Measurements from ENCODE around the gene OR4F15. TPM values are rescaled to one million over a fixed set of nuclear protein-coding genes. Genes with fewer than 3 reads are reported as not detected.
"Not testable (repeated sequence)": the region's sequence is repeated elsewhere in the genome, so short reads cannot be mapped to it uniquely, and the experiment has no call there.

OR4F15 gene
- total RNA-seq, 1 donor: not detected

- no peak overlapping the region for H3K4me3 ChIP-seq (ENCODE audit: low read depth, low read length)
- DNase-seq (ENCODE audit: low read depth): no peak
- no peak for TF ChIP-seq CTCF (IDR thresholded peaks at IDR 0.05; ENCODE audit: insufficient read depth, low read depth, low read length)
Measured at GRCh38 chr15:101781928-101782327, 30.1 kb upstream of the OR4F15 start.

GRCh38 chr15:101784644-101785043 lies 27.4 kb upstream of the OR4F15 start:
- TF ChIP-seq CTCF (IDR thresholded peaks at IDR 0.05; ENCODE audit: insufficient read depth, low read depth, low read length): no peak
- no peak overlapping the region for H3K4me3 ChIP-seq (ENCODE audit: low read depth, low read length)
- no peak for DNase-seq (ENCODE audit: low read depth)

- not testable (repeated sequence) for H3K4me3 ChIP-seq (ENCODE audit: low read depth, low read length); DNase-seq (ENCODE audit: low read depth)
Measured at GRCh38 chr15:101786422-101786821, 25.6 kb upstream of the OR4F15 start.

- not testable (repeated sequence) for DNase-seq (ENCODE audit: low read depth); H3K4me3 ChIP-seq (ENCODE audit: low read depth, low read length)
Measured at GRCh38 chr15:101788001-101788400, 24.0 kb upstream of the OR4F15 start.

GRCh38 chr15:101788503-101789269 lies 23.3 kb upstream of the OR4F15 start:
- not testable (repeated sequence) for DNase-seq (ENCODE audit: low read depth); H3K4me3 ChIP-seq (ENCODE audit: low read depth, low read length)

GRCh38 chr15:101790748-101791147 lies 21.3 kb upstream of the OR4F15 start:
- not testable (repeated sequence) for DNase-seq (ENCODE audit: low read depth); H3K4me3 ChIP-seq (ENCODE audit: low read depth, low read length)

GRCh38 chr15:101793981-101794380 lies 18.0 kb upstream of the OR4F15 start:
- not testable (repeated sequence) for DNase-seq (ENCODE audit: low read depth); H3K4me3 ChIP-seq (ENCODE audit: low read depth, low read length)

- DNase-seq (ENCODE audit: low read depth): peak; percentile 55
- no peak for TF ChIP-seq CTCF (IDR thresholded peaks at IDR 0.05; ENCODE audit: insufficient read depth, low read depth, low read length)
- H3K4me3 ChIP-seq (ENCODE audit: low read depth, low read length): no peak overlapping the region
Measured at GRCh38 chr15:101795455-101795854, 16.5 kb upstream of the OR4F15 start.

- TF ChIP-seq CTCF (IDR thresholded peaks at IDR 0.05; ENCODE audit: insufficient read depth, low read depth, low read length): no peak
- DNase-seq (ENCODE audit: low read depth): no peak
- no peak overlapping the region for H3K4me3 ChIP-seq (ENCODE audit: low read depth, low read length)
Measured at GRCh38 chr15:101799665-101800064, 12.3 kb upstream of the OR4F15 start.

- TF ChIP-seq CTCF (IDR thresholded peaks at IDR 0.05; ENCODE audit: insufficient read depth, low read depth, low read length): no peak
- no peak overlapping the region for H3K4me3 ChIP-seq (ENCODE audit: low read depth, low read length)
- DNase-seq (ENCODE audit: low read depth): no peak
Measured at GRCh38 chr15:101801048-101801447, 11.0 kb upstream of the OR4F15 start.

All from fibroblast of villous mesenchyme (primary cell).